B cell (primary cell): Measurements from ENCODE around the gene NOMO2.
"Not testable (repeated sequence)": the region's sequence is repeated elsewhere in the genome, so short reads cannot be mapped to it uniquely, and the experiment has no call there.

Source experiments
- EZH2 ChIP-seq: IDR thresholded peaks from 2 replicates; pipeline ENCODE4 v1.6.1; 2012; ENCODE audit warnings: borderline replicate concordance, low read depth, mild to moderate bottlenecking, moderate library complexity, low read length; ENCODE audit not compliant: insufficient read depth, poor library complexity, severe bottlenecking
- TF ChIP-seq, protein P1 (sequence below): fragments of 200-600 bp; IDR thresholded peaks from one replicate; pipeline ENCODE4 v1.8.0; 2022; ENCODE audit warnings: antibody characterized with exemption, mild to moderate bottlenecking

DNA sequence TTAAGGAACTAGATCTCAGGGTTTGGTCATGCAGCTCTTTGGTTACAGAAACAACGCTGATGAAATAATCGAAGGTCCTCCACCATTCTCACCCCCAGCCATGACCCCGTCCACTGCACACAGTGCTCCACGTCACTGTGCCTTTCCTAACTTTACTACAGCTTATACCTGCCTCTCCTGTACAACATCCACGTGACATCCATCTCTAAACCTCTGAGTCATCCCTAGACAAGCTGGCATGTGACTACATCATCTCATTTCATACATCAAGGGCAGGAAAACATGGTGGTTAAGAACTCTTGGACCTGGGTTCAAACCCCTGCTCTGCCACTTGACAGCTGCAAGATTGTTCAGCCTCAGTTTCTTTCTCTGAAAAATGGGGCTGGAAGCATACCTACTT lies 64.9 kb downstream of the NOMO2 start:
- TF ChIP-seq, protein P1, sequence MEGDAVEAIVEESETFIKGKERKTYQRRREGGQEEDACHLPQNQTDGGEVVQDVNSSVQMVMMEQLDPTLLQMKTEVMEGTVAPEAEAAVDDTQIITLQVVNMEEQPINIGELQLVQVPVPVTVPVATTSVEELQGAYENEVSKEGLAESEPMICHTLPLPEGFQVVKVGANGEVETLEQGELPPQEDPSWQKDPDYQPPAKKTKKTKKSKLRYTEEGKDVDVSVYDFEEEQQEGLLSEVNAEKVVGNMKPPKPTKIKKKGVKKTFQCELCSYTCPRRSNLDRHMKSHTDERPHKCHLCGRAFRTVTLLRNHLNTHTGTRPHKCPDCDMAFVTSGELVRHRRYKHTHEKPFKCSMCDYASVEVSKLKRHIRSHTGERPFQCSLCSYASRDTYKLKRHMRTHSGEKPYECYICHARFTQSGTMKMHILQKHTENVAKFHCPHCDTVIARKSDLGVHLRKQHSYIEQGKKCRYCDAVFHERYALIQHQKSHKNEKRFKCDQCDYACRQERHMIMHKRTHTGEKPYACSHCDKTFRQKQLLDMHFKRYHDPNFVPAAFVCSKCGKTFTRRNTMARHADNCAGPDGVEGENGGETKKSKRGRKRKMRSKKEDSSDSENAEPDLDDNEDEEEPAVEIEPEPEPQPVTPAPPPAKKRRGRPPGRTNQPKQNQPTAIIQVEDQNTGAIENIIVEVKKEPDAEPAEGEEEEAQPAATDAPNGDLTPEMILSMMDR = not testable (repeated sequence)
- not testable (repeated sequence) for TF ChIP-seq EZH2
